ENCODE results near the gene PSKH1.
A peak's percentile ranks its signal among the peaks of the same experiment; 100 is the strongest.

Gene PSKH1

DNA sequence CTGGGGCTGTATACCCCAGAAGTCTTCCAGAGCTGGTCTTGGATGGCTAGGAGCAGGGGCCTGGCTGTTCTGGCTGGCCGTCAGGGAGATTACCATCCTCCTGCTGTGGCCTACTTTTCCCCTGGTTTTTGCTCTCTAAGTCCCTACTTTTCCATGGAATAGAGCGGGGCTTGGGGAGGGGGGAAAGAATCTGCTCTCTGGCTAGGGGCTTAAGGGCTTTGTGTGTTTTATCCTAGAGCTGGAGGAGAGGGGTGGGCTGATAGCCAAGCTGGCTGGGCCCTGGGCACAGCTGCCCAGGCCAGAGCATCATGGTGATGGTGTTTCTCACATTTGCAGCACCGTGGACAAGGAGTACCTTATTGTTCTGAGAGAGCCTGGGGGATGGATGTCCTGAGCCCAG lies 4.7 kb upstream of the PSKH1 start:
- TF ChIP-seq POLR2AphosphoS5 (IDR thresholded peaks at IDR 0.05; ENCODE audit: low read depth): no peak
- no peak for TF ChIP-seq SPI1 (IDR thresholded peaks at IDR 0.05; ENCODE audit: borderline replicate concordance, low read depth)
- TF ChIP-seq REST (IDR thresholded peaks at IDR 0.05; ENCODE audit: insufficient replicate concordance, low read depth): no peak
- TF ChIP-seq GABPA (IDR thresholded peaks at IDR 0.05; ENCODE audit: low read depth): no peak
- no peak for TF ChIP-seq CTCF (IDR thresholded peaks at IDR 0.05; ENCODE audit: insufficient read depth, low read length)
- no peak for DNase-seq (ENCODE audit: low read depth in 1 of 2, low spot score in 1 of 2)
- no peak overlapping the region for H3K27ac ChIP-seq (replicated peaks)
- no peaks in the 10 kb centered on the region for H3K27me3 ChIP-seq (ENCODE audit: insufficient read depth, poor library complexity, severe bottlenecking)
- no peak overlapping the region for H3K4me3 ChIP-seq (replicated peaks; ENCODE audit: insufficient read depth, low read length)

GRCh38 chr16:67892375-67892774 lies 679 bp upstream of the PSKH1 start:
- peak overlapping the region; percentile 52 for H3K27ac ChIP-seq (replicated peaks)
- TF ChIP-seq REST (IDR thresholded peaks at IDR 0.05; ENCODE audit: insufficient replicate concordance, low read depth) (no peak), CTCF (IDR thresholded peaks at IDR 0.05; ENCODE audit: insufficient read depth, low read length) (no peak), POLR2AphosphoS5 (IDR thresholded peaks at IDR 0.05; ENCODE audit: low read depth) (no peak), GABPA (IDR thresholded peaks at IDR 0.05; ENCODE audit: low read depth) (no peak), SPI1 (IDR thresholded peaks at IDR 0.05; ENCODE audit: borderline replicate concordance, low read depth) (no peak)

DNA sequence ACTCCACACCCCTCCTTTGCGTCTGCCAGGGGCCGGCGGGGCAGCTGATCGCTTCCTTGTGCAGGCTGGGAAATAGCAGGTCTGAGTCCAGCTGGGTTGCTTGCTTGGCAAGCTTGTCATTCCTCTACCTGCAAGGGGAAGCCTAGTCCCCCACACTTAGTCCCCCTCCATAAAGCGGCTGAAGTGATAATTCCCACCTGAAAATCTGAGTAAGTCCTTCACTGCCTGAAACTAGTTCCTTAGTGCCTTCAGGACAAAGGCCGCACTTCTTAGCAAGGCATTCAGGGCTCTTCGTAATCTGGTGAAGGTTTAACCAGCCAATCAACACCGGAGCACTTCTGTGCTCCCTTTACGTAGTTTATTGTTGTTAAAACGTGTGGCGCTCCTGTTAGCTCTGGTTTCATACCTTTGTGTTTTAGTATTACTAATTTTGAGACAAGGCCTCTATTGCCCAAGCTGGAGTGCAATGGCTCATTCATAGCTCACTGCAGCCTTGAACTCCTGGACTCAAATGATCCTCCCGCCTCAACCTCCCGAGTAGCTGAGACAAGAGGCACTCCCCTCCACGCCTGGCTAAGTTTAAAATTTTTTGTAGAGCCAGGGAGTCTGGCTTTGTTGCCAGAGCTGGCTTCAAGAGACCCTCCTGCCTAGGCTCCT lies 817 bp downstream of the PSKH1 start:
- TF ChIP-seq SPI1 (IDR thresholded peaks at IDR 0.05; ENCODE audit: borderline replicate concordance, low read depth): no peak
- no peak for TF ChIP-seq REST (IDR thresholded peaks at IDR 0.05; ENCODE audit: insufficient replicate concordance, low read depth)
- TF ChIP-seq CTCF (IDR thresholded peaks at IDR 0.05; ENCODE audit: insufficient read depth, low read length): no peak
- TF ChIP-seq POLR2AphosphoS5 (IDR thresholded peaks at IDR 0.05; ENCODE audit: low read depth): 0 out of 2 replicates have a peak, but pooled peaks have one; percentile 2
- TF ChIP-seq GABPA (IDR thresholded peaks at IDR 0.05; ENCODE audit: low read depth): no peak
- peak in 1 of 2 experiments; percentile 35 for DNase-seq (ENCODE audit: low read depth in 1 of 2, low spot score in 1 of 2)

More at GRCh38 chr16:67892375-67892774, 679 bp upstream of the PSKH1 start:
- DNase-seq (ENCODE audit: low read depth in 1 of 2, low spot score in 1 of 2): no peak
- no peaks in the 10 kb centered on the region for H3K27me3 ChIP-seq (ENCODE audit: insufficient read depth, poor library complexity, severe bottlenecking)
- peak overlapping the region; percentile 17 for H3K4me3 ChIP-seq (replicated peaks; ENCODE audit: insufficient read depth, low read length)

More for the DNA sequence above, 817 bp downstream of the PSKH1 start:
- Histone ChIP-seq H3K27me3 (ENCODE audit: insufficient read depth, poor library complexity, severe bottlenecking) (no peaks in the 10 kb centered on the region), H3K27ac (replicated peaks) (peak overlapping the region; percentile 77), H3K4me3 (replicated peaks; ENCODE audit: insufficient read depth, low read length) (peak overlapping the region; percentile 72)

All from HL-60 (cell line).